GM12801 (cell line): ENCODE measurements around the gene KLK1.

Experiments used
- TF ChIP-seq, protein P1 (sequence below): IDR thresholded peaks from one replicate; pipeline ENCODE4 v1.5.1; 2011; ENCODE audit warnings: control low read depth; ENCODE audit not compliant: insufficient read length; ENCODE audit errors: extremely low read depth

The KLK1 gene

GRCh38 chr19:50819636-50820035, 4.0 kb downstream of the KLK1 start:
- TF ChIP-seq, protein P1, sequence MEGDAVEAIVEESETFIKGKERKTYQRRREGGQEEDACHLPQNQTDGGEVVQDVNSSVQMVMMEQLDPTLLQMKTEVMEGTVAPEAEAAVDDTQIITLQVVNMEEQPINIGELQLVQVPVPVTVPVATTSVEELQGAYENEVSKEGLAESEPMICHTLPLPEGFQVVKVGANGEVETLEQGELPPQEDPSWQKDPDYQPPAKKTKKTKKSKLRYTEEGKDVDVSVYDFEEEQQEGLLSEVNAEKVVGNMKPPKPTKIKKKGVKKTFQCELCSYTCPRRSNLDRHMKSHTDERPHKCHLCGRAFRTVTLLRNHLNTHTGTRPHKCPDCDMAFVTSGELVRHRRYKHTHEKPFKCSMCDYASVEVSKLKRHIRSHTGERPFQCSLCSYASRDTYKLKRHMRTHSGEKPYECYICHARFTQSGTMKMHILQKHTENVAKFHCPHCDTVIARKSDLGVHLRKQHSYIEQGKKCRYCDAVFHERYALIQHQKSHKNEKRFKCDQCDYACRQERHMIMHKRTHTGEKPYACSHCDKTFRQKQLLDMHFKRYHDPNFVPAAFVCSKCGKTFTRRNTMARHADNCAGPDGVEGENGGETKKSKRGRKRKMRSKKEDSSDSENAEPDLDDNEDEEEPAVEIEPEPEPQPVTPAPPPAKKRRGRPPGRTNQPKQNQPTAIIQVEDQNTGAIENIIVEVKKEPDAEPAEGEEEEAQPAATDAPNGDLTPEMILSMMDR: no peak

DNA sequence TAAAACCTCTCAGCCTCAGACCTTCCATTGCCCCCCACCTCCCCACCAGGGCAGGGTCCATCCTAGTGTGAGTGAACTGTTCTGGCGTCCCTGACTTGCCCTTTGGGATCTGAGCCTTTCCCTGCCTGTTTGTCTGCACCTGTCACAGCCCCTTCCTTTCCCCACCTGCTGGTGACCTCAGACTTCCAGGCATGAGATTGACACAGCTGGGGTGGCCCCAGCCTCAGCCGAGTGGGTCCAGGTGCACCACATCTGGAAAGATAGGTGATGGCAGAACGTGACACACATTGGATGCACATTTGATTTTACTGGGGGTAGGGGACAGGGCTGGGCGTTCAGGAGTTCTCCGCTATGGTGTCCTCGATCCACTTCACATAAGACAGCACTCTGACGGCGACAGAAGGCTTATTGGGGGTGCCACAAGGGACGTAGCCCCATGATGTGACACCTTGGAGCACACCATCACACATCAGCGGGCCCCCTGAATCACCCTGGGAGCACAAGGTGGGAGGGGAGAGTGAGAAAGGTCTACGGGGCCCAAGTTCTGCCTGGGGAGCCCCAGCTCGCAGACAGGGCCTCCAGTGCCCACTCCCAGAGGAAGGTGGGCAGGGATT, 4.6 kb downstream of the KLK1 start:
- TF ChIP-seq, protein P1: no peak

GRCh38 chr19:50817941-50818858, 5.4 kb downstream of the KLK1 start:
- TF ChIP-seq, protein P1: no peak

GRCh38 chr19:50815439-50815838, 8.1 kb downstream of the KLK1 start:
- TF ChIP-seq, protein P1: no peak

GRCh38 chr19:50814883-50815282, 8.7 kb downstream of the KLK1 start:
- TF ChIP-seq, protein P1: no peak

DNA sequence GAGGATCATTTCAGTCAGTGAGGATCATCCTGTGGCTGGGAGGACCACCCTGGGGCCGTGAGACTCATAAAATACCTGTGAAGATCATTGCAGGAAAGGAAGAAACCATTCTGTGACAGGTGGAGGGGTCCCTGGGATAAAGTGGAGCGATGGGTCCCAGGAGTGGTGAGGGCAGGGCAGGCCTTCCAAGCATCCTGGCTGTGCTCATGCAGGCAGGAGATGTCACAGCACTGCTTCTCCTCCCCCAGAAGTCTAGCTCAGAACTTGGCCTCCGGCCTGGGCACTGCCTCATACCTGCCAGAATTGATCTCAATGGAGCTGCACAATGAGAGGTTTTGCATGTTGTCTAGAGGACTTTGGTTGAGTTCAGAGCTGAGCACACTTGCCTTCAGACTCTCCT, 11.1 kb downstream of the KLK1 start:
- TF ChIP-seq, protein P1: no peak

- TF ChIP-seq, protein P1: no peak
Observed at GRCh38 chr19:50808856-50809255, 14.7 kb downstream of the KLK1 start.
